HepG2 (cell line): ENCODE measurements around the gene SEC16A. TPM values are rescaled to one million over a fixed set of nuclear protein-coding genes. Genes with fewer than 3 reads are reported as not detected.

Experiments used
- ATAC-seq: fragments of 200-7000 bp; cut with Tn5 transposase; 3 replicates; pipeline ENCODE4 v1.9.1; 2020; ENCODE audit warnings: mild to moderate bottlenecking, moderate library complexity
- BruUV-seq: library from RNA; stranded (reverse); fragments of 400-500 nt; replicated peaks from 2 replicates; lab custom pipeline; 2021; lab: Mats Ljungman, UMichigan
- CTCF ChIA-PET: fragments of 300-600 bp; formaldehyde crosslinking; extraction: SDS; loops from one replicate; lab custom pipeline; 2021; ENCODE audit warnings: low total read pairs, inconsistent platforms, low intra/inter-chr PET ratio; lab: Yijun Ruan, JAX
- POLR2A ChIA-PET: fragments of 350-600 bp; sonication (Branson Sonifier 250); formaldehyde crosslinking; loops from one replicate; lab custom pipeline; 2020; ENCODE audit warnings: antibody characterized with exemption, inconsistent platforms; lab: Yijun Ruan, JAX
- DNase-seq: peaks from one replicate; pipeline ENCODE4 v3.0.0-alpha.2; 2015; ENCODE audit warnings: low spot score
- FAIRE-seq: peaks from 3 replicates; lab custom pipeline; 2011; peaks lifted over from hg19 to GRCh38; lab: Jason Lieb, UNC
- H2AFZ ChIP-seq: one replicate; pipeline ENCODE4 v1.6.1; 2011; ENCODE audit warnings: low read length, inconsistent platforms
- H3K27ac ChIP-seq: fragments of 300-600 bp; 3 replicates; pipeline ENCODE4 v1.8.0; 2011; ENCODE audit warnings: mixed run types, mild to moderate bottlenecking, mixed read lengths, low read length, inconsistent platforms; ENCODE audit not compliant: insufficient read depth; ENCODE audit errors: extremely low read length
- H3K27me3 ChIP-seq, 2 experiments: fragments of 200-600 bp in 1 of 2; 2 replicates in 1 of 2; 3 replicates in 1 of 2; pipeline versions ENCODE4 v1.6.0 to v1.8.0; 2011; ENCODE audit warnings: low read length in 2 of 2, mild to moderate bottlenecking in 2 of 2, moderate library complexity in 2 of 2, inconsistent platforms in 1 of 2; ENCODE audit not compliant: insufficient read depth in 2 of 2, control insufficient read depth in 1 of 2
- H3K36me3 ChIP-seq, 2 experiments: fragments of 200-600 bp in 1 of 2; replicated peaks in 1 of 2; 2 replicates in 1 of 2; 3 replicates in 1 of 2; pipeline versions ENCODE4 v1.5.1 to v1.8.0; 2011; ENCODE audit warnings: low read length in 2 of 2, inconsistent platforms in 1 of 2; ENCODE audit not compliant: insufficient read depth in 2 of 2, control insufficient read depth in 1 of 2
- H3K4me1 ChIP-seq: 2 replicates; pipeline ENCODE4 v1.5.1; 2012; ENCODE audit warnings: low read length, inconsistent platforms; ENCODE audit not compliant: insufficient read depth
- H3K4me2 ChIP-seq: 2 replicates; pipeline ENCODE4 v1.6.0; 2011; ENCODE audit warnings: low read depth, low read length, inconsistent platforms
- H3K4me3 ChIP-seq, 3 experiments: fragments of 200-600 bp in 1 of 3; sonication (generic), shearing (Covaris generic) in 1 of 3; replicated peaks in 1 of 3; 2 replicates each; pipeline ENCODE4 v1.5.1; 2011 to 2016; ENCODE audit warnings: low read length in 3 of 3, inconsistent platforms in 2 of 3, low read depth in 2 of 3, mild to moderate bottlenecking in 2 of 3, control low read depth in 1 of 3, mixed read lengths in 1 of 3; ENCODE audit not compliant: insufficient read depth in 1 of 3
- H3K79me2 ChIP-seq: one replicate; pipeline ENCODE4 v1.6.1; 2011; ENCODE audit warnings: low read length, inconsistent platforms; ENCODE audit not compliant: insufficient read depth
- H3K9ac ChIP-seq: 2 replicates; pipeline ENCODE4 v1.6.0; 2011; ENCODE audit warnings: mild to moderate bottlenecking, low read depth, low read length, inconsistent platforms; ENCODE audit not compliant: insufficient read depth
- H3K9me3 ChIP-seq: 2 replicates; pipeline ENCODE4 v1.5.1; 2012; ENCODE audit warnings: mild to moderate bottlenecking, low read length
- H4K20me1 ChIP-seq: 2 replicates; pipeline ENCODE4 v1.6.0; 2011; ENCODE audit warnings: inconsistent platforms, mild to moderate bottlenecking, low read length, moderate library complexity; ENCODE audit not compliant: insufficient read depth
- BCL6 ChIP-seq: IDR thresholded peaks from 2 replicates; pipeline ENCODE4 v1.6.1; 2016; ENCODE audit warnings: missing genetic modification reagents, missing compliant biosample characterization
- IKZF1 ChIP-seq: fragments of 450-650 bp; IDR thresholded peaks from 2 replicates; pipeline ENCODE4 v1.7.1; 2016
- KLF16 ChIP-seq, 2 experiments: sonication (generic) in 1 of 2; formaldehyde crosslinking in 1 of 2; IDR thresholded peaks; 2 replicates each; pipeline versions ENCODE4 v1.6.1 to v1.8.0; 2016 to 2023; ENCODE audit warnings: missing genetic modification reagents in 2 of 2, missing compliant biosample characterization in 1 of 2
- NCOA1 ChIP-seq: sonication (generic); formaldehyde crosslinking; IDR thresholded peaks from 2 replicates; pipeline ENCODE4 v1.9.0; 2021; ENCODE audit warnings: missing genetic modification reagents
- NFE2L2 ChIP-seq: fragments of 150-350 bp; IDR thresholded peaks from 2 replicates; pipeline ENCODE4 v1.6.1; 2014; ENCODE audit warnings: low read length
- ZFP62 ChIP-seq: sonication (generic); formaldehyde crosslinking; IDR thresholded peaks from 2 replicates; pipeline ENCODE4 v1.4.0; 2020; ENCODE audit warnings: missing genetic modification reagents
- ZNF589 ChIP-seq: sonication (generic); formaldehyde crosslinking; conservative IDR thresholded peaks from 2 replicates; pipeline ENCODE4 v1.8.0; 2022; ENCODE audit warnings: mild to moderate bottlenecking, moderate library complexity, missing genetic modification reagents
- ZNF768 ChIP-seq: sonication (generic); formaldehyde crosslinking; IDR thresholded peaks from 2 replicates; pipeline ENCODE4 v1.4.0; 2020; ENCODE audit warnings: missing genetic modification reagents
- ZNF784 ChIP-seq: sonication (generic); formaldehyde crosslinking; IDR thresholded peaks from 2 replicates; pipeline ENCODE4 v1.5.1; 2020; ENCODE audit warnings: missing genetic modification reagents, mild to moderate bottlenecking, borderline replicate concordance
- WGBS: methylation state at CpG from one replicate; pipeline ENCODE4 v1.1.6; 2017; ENCODE audit warnings: low lambda C conversion rate; 5-methylcytosine and 5-hydroxymethylcytosine counted together
- in situ Hi-C: cut with HindIII; loops from 2 replicates; pipeline ENCODE4 v1.10.0; 2017; ENCODE audit warnings: low pct_unique_long_range_greater_than_20kb; ENCODE audit not compliant: extremely low pct_ligation_motif_present
- intact Hi-C: fragments of 100-400 bp; cut with micrococcal nuclease; formaldehyde crosslinking; loops from one replicate; pipeline ENCODE4 v1.10.0; 2022; ENCODE audit not compliant: unreplicated experiment
- polyA plus RNA-seq, 8 experiments: library from polyadenylated mRNA; depleted of rRNA in 3 of 8; stranded (reverse) in 7 of 8; unstranded in 1 of 8; fragments of >200 nt; fragmentation: Illumina TruSeq in 4 of 8; extraction: Trizol in 4 of 8; gene quantifications; 2 replicates each; pipeline versions ENCODE4 v1.2.1 to v1.2.3, GENCODE V29; 2011 to 2016; ENCODE audit warnings: low read depth in 4 of 8, missing spikeins in 1 of 8, mixed read lengths in 1 of 8; ENCODE audit not compliant: insufficient read depth in 1 of 8
- total RNA-seq, 5 experiments: library from RNA; depleted of rRNA; stranded (reverse); fragments of >200 nt; fragmentation: Illumina TruSeq; extraction: Trizol; gene quantifications; 2 replicates each; pipeline ENCODE4 v1.2.3, GENCODE V29; 2016; ENCODE audit warnings: low read depth in 1 of 5
- TF ChIP-seq, protein P1 (sequence below): sonication (generic); formaldehyde crosslinking; IDR thresholded peaks from 2 replicates; pipeline ENCODE4 v1.5.1; 2020; ENCODE audit warnings: mild to moderate bottlenecking, missing genetic modification reagents, moderate library complexity
- TF ChIP-seq, protein P2 (sequence below): sonication (generic); formaldehyde crosslinking; IDR thresholded peaks from 2 replicates; pipeline ENCODE4 v1.4.0; 2020; ENCODE audit warnings: mild to moderate bottlenecking, missing genetic modification reagents
- TF ChIP-seq, protein P3 (sequence below): sonication (generic); formaldehyde crosslinking; IDR thresholded peaks from 2 replicates; pipeline ENCODE4 v1.9.0; 2021; ENCODE audit warnings: missing genetic modification reagents, borderline replicate concordance
- TF ChIP-seq, protein P4 (sequence below): sonication (generic); formaldehyde crosslinking; IDR thresholded peaks from 2 replicates; pipeline ENCODE4 v1.4.0; 2020; ENCODE audit warnings: missing genetic modification reagents; ENCODE audit errors: not compliant biosample characterization

Gene SEC16A
- total and polyA plus RNA-seq, 2 of the 13 experiments (the other 11 are each of a cell fraction or from before 2014, with no cell fraction given): 15.9 to 18.9 TPM

GRCh38 chr9:136483589-136484152 is 831 bp upstream of the SEC16A start (continued):
- TF ChIP-seq, protein P1, sequence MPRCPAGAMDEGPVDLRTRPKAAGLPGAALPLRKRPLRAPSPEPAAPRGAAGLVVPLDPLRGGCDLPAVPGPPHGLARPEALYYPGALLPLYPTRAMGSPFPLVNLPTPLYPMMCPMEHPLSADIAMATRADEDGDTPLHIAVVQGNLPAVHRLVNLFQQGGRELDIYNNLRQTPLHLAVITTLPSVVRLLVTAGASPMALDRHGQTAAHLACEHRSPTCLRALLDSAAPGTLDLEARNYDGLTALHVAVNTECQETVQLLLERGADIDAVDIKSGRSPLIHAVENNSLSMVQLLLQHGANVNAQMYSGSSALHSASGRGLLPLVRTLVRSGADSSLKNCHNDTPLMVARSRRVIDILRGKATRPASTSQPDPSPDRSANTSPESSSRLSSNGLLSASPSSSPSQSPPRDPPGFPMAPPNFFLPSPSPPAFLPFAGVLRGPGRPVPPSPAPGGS (CRISPR knock-in tag): peak; percentile 47; the same call in 1 of the 2 replicates
- TF ChIP-seq ZNF768 (CRISPR knock-in tag) (0 out of 2 replicates have a peak, but pooled peaks have one; percentile 7), ZNF589 (CRISPR knock-in tag) (0 out of 2 replicates have a peak, but pooled peaks have one; percentile 6)

DNA sequence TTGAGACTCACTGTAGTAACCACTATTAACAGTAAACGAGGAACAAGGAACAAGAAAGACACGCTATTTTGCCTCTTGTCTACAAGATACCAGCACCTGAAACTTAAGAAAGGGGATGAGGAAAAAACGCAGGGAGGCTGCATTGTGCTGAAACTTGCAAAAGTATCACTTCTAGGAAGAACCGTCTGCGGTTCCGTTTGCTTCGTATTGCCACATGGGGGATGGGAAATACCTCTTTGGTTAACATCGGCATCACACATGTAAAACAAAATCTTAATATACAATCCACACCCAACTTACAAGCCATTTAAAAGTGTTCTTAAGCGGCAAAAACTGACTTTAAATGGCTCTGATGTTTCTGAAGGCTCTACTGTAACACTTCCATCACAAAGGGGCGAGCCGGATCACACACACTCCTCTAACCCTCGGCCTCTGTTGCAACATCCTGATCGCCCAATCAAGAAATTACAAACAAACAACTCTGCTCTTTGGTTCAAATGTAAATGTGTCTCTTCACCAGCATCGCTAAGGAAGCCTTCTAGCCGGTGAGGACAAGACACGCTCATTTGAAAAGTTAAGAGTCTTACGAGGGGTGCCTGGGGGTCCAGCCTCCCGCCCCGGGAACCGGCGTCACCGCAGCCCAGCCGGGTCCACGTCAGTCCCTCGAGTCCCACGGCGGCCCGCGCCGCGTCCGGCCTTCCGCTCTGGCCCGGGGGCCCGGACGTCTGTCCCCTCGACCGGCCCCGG is 621 bp downstream of the SEC16A start:
- TSS peak; percentile 85 for BruUV-seq
- POLR2A ChIA-PET: no interaction called here
- H3K9me3 ChIP-seq: no peaks in the 10 kb centered on the region
- H3K4me3 ChIP-seq: peak overlapping the region; percentile 74 to 98 (median 87)
- CTCF ChIA-PET: no interaction called here
- H3K9ac ChIP-seq: peak overlapping the region; percentile 99
- H3K4me2 ChIP-seq: peak overlapping the region; percentile 94
- intact Hi-C loops: no loop called here
- DNase-seq: no peak
- H3K27ac ChIP-seq: peak overlapping the region; percentile 92
- WGBS: under 1% methylated on average over 17 of the region's 39 CpGs
- peaks cover 8 to 24% of the 10 kb centered on the region in 2 experiments; a peak in 4 of 5 replicates for H3K36me3 ChIP-seq
- H3K79me2 ChIP-seq: peaks cover 44% of the 10 kb centered on the region
- peaks cover 47% of the 10 kb centered on the region for H4K20me1 ChIP-seq
- in situ Hi-C loops: no loop called here
- peaks cover 6 to 13% of the 10 kb centered on the region in 2 experiments; a peak in 3 of 5 replicates for H3K27me3 ChIP-seq
- H3K4me1 ChIP-seq: peaks cover 42% of the 10 kb centered on the region
- FAIRE-seq: peak; percentile 32
- no peak for ATAC-seq
- no peak overlapping the region for H2AFZ ChIP-seq
- TF ChIP-seq ZNF784 (CRISPR knock-in tag) (no peak), IKZF1 (no peak), BCL6 (CRISPR knock-in tag) (no peak), KLF16 (CRISPR knock-in tag; IDR thresholded peaks at IDR 0.05) (no peak), ZFP62 (CRISPR knock-in tag) (no peak), NCOA1 (CRISPR knock-in tag) (no peak), NFE2L2 (no peak)
- TF ChIP-seq, protein P2, sequence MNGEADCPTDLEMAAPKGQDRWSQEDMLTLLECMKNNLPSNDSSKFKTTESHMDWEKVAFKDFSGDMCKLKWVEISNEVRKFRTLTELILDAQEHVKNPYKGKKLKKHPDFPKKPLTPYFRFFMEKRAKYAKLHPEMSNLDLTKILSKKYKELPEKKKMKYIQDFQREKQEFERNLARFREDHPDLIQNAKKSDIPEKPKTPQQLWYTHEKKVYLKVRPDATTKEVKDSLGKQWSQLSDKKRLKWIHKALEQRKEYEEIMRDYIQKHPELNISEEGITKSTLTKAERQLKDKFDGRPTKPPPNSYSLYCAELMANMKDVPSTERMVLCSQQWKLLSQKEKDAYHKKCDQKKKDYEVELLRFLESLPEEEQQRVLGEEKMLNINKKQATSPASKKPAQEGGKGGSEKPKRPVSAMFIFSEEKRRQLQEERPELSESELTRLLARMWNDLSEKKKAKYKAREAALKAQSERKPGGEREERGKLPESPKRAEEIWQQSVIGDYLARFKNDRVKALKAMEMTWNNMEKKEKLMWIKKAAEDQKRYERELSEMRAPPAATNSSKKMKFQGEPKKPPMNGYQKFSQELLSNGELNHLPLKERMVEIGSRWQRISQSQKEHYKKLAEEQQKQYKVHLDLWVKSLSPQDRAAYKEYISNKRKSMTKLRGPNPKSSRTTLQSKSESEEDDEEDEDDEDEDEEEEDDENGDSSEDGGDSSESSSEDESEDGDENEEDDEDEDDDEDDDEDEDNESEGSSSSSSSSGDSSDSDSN (CRISPR knock-in tag): peak; percentile 35; the same call in 1 of the 2 replicates
- TF ChIP-seq, protein P3, sequence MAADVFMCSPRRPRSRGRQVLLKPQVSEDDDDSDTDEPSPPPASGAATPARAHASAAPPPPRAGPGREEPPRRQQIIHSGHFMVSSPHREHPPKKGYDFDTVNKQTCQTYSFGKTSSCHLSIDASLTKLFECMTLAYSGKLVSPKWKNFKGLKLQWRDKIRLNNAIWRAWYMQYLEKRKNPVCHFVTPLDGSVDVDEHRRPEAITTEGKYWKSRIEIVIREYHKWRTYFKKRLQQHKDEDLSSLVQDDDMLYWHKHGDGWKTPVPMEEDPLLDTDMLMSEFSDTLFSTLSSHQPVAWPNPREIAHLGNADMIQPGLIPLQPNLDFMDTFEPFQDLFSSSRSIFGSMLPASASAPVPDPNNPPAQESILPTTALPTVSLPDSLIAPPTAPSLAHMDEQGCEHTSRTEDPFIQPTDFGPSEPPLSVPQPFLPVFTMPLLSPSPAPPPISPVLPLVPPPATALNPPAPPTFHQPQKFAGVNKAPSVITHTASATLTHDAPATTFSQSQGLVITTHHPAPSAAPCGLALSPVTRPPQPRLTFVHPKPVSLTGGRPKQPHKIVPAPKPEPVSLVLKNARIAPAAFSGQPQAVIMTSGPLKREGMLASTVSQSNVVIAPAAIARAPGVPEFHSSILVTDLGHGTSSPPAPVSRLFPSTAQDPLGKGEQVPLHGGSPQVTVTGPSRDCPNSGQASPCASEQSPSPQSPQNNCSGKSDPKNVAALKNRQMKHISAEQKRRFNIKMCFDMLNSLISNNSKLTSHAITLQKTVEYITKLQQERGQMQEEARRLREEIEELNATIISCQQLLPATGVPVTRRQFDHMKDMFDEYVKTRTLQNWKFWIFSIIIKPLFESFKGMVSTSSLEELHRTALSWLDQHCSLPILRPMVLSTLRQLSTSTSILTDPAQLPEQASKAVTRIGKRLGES (CRISPR knock-in tag): no peak
- TF ChIP-seq, protein P4, sequence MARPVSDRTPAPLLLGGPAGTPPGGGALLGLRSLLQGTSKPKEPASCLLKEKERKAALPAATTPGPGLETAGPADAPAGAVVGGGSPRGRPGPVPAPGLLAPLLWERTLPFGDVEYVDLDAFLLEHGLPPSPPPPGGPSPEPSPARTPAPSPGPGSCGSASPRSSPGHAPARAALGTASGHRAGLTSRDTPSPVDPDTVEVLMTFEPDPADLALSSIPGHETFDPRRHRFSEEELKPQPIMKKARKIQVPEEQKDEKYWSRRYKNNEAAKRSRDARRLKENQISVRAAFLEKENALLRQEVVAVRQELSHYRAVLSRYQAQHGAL (CRISPR knock-in tag): peak; percentile 51
